DMS153 (cell line): ENCODE data around the gene C1orf226.
"Not testable (repeated sequence)": the region's sequence is repeated elsewhere in the genome, so short reads cannot be mapped to it uniquely, and the experiment has no call there.

Source experiments
- DNase-seq: peaks from one replicate; lab custom pipeline; 2025; lab: John Stamatoyannopoulos, UW

Gene C1orf226

DNA sequence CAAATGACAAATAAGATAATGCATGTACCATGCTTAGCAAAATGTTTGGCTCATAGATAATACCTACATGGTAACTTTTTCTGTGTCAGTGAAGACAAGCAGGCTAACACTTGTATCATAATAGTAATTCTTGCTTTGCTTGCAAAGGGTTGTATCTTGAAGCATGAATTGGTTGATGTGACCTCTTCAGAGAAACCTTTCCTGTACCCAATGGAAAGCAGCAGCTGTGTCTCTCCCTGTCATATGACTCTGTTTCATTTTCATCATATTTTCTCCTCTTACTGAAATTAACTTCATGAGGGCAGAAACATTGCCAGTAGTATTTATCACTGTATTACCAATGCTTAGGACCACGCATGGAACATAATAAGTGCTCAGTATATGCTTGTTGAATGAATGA, 26.0 kb downstream of the C1orf226 start:
- no peak for DNase-seq

DNA sequence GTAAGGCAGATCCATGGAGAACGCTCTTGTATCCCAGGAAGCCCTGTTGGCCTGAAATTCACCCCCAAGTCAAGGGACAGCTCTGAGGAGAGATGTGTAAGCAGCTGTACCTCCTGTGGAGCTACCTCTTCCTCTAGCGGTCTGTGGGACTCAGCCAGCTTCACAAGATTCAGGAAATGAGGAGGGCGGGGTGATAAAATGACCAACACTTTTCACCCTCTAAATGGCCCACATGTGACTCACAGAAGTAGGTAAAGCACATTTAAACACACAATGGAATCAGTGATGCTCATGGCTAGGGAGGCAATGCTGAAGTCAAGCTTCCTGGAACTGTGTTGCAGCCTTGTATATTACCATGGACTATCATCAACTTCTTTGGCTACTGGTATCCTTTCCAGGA, 30.5 kb downstream of the C1orf226 start, which contains the start of gene SH2D1B:
Gene SH2D1B (minus strand): TSS at position 135 of the 400 bp plus-strand sequence. CDS start 120 bp downstream, at position 15.
- DNase-seq, result no peak

DNA sequence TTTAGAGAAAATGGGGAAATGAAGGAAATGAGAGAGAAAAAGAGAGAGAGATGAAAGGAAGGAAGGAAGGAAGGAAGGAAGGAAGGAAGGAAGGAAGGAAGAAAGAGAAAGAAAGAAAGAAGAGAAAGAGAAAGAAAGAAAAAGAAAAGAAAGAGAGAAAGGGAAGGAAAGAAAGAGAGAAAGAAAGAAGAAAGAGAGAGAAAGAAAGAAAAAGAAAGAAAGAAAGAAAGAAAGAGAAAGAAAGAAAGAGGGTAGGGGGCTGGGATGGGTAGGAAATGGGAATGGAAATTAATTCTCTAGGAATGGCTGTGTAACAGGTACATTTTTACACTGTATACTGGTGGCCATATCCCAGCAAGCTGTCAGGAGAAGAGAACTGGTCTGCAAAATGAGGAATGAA, 34.7 kb downstream of the C1orf226 start:
- no peak for DNase-seq

DNA sequence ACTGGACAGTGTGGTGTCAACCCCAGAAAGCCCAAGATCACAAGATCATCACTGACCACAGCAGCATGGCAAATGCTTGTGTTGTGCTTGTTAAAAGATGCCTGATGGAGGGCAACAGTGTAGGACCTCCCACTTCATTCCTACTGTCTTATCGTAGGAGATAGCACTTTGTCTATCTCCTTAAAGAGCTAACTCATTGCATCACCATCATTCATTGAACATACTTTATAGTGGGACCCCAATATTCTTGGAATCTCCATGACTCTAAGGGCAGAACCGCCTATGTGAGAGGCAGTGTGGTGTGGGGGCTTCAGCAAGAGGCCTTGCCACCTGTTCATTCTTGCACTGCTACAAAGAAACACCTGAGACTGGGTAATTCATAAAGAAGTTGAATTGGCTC, 35.4 kb downstream of the C1orf226 start:
- no peak for DNase-seq

DNA sequence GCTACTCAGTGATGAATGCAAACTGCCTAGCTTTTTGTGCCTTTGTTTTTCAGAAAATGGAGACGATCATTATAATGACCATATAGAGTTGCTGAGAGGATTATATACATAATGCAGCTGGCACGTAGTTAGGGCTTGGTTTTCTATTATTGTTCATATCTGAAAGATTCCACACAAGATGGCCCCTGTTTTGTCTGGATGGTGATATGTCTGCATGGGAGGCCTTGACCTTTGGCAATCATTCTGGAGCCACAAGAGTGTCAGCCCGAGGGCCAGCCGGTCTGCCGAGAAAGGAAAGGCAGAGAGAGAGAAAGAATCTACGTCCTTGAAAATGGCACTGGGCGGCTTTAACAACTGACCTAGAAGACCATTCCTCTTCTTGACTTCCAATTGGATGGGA, 36.1 kb downstream of the C1orf226 start:
- DNase-seq, result no peak

DNA sequence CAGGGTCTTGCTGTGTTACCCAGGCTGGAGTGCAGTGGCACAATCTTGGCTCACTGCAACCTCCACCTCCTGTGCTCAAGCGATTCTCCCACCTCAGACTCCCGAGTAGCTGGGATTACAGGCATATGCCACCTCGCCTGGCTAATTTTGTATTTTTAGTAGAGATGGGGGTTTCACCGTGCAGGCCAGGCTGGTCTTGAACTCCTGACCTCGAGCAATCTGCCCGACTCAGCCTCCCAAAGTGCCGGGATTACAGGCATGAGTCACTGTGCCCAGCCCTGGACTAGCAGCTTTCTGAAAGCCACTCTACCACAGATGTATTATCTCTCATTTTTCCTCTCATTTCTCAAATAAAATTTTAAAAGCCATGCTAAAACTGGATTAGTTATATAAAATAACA, 37.1 kb downstream of the C1orf226 start:
- not testable (repeated sequence) for DNase-seq

DNA sequence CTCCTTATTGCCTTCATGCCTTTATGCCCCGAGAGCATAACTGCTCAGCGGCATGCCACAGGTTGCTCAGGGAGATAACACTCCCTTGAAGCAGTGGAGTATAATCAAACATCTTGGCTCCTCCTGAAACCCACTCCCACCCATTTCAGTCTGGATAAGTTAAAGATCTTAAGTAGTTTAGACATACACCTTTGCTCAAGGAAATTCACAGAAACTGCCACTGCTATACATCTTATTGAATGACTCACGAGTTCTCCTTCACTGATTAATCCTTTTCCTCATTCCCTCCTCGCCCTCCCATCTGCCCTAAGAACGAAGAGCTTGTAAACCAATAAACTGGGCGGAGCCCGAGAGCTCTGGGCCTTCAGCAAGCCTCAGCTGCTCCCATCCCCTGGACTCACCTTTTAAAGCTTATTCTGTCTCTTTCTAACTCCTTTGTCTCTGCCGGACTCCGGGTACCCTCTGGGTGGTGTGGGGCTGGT, 38.0 kb downstream of the C1orf226 start:
- DNase-seq, result not testable (repeated sequence)

DNA sequence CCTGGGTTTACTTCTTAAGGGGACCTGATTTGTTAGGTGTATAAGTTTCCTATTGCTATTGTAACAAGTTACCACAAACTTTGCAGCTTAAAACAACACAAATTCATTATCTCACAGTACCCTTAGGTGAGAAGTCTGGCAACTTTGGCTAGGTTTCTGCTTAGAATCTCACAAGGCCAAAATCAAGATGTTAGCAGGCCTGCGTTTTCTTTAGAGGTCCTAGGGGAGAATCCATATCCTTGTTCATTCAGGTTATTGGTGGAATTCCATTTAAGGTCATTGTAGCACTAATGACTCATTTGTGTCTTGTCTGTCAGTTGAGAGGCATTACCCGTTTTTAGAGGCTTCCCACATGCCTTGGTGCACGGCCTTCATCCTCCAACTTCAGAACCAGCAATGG, 38.6 kb downstream of the C1orf226 start:
- no peak for DNase-seq

DNA sequence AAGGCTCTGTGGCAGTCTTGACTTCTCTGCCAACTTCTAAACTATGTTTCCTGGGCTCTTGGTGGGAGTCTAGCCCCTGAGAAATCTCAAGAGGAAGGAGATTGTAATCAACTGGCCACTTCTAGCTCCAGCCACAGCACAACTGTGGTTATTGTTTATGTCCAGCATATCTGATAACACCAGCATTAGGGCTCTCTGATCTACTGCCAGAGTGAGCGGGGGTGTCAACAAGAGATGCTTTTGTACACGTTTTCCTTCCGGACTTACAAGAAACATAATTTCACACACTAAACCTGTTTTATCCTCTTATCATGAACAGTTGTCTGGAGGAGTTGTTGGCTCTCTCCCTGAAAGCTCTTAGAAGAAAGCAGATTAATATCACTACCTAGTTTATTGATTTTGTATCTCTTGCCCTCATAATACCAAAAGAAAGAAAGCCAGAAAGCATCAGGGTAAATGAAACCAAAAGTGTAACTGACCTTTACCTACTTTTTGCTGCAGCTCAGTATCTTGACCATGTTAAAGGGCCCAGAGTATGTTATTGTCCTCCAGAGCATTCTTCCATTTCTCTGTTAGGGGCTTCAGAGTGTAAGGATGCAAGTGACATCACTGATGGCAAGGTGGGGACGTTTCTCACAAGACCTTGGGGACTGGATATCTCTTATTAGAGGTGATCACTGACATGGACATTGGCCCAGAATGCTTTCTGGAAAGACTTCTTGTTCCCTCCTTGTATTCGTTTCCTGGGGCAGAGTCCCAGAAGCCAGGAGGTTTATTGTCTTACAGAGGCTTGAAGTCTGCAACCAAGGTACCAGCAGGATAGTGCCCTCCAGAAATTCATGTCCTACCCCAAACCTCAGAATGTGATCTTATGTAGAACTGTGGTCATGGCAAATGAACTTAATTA, 40.0 kb downstream of the C1orf226 start:
- no peak for DNase-seq

DNA sequence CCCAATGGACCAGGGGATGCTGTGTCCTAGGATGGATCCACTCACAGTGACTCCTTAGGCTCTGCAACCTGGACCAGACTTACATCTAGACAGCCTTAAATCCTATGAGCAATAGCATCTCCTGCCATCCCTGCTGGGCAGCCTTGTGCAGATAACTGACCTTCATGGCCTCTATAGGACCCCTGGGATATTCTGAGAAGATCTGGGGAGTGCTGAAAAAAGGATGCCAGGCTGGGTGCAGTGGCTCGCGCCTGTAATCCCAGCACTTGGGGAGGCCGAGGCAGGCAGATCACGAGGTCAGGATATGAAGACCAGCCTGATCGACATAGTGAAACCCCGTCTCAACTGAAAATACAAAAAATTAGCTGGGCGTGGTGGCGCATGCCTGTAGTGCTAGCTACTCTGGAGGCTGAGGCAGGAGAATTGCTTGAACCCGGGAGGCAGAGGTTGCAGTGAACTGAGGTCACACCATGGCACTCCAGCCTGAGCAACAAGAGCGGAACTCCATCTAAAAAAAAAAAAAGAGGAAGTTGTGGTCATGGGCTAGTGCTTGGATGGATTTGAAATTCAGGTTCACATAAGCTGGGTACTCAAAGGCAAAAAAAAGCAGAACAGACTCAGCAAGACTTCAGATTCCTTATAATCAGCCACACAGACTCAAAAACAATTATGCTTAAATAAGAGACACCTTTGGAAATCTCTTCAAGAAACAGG, 41.3 kb downstream of the C1orf226 start:
- no peak for DNase-seq

DNA sequence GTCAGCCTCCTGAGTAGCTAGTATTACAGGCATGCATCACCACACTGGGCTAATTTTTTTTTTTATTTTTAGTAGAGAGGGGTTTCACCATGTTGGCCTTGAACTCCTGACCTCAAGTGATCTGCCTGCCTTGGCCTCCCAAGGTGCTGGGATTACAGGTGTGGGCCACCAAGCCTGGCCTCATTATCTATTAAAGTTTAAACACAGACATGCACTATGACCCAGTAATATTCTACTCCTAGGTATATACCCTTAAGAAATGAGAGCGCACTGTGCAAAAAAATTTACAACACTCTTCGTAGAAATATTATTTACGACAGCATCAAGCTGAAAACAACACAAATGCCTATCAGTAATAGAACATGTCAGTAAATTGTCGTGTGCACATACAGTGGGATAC, 49.1 kb downstream of the C1orf226 start:
- no peak for DNase-seq

DNA sequence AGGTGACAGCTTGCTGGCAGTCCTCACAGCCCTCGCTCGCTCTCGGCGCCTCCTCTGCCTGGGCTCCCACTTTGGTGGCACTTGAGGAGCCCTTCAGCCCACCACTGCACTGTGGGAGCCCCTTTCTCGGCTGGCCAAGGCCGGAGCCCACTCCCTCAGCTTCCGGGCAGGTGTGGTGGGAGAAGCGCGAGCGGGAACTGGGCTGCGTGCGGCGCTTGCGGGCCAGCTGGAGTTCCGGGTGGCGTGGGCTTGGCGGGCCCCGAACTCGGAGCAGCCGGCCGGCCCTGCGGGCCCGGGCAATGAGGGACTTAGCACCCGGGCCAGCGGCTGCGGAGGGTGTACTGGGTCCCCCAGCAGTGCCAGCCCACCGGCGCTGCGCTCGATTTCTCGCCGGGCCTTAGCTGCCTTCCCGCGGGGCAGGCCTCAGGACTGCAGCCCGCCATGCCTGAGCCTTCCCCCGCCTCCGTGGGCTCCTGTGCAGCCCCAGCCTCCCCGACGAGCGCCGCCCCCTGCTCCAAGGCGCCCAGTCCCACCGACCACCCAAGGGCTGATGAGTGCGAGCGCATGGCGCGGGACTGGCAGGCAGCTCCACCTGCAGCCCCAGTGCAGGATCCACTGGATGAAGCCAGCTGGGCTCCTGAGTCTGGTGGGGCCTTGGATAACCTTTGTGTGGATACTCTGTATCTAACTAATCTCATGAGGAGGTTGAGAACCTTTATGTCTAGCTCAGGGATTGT, 51.6 kb downstream of the C1orf226 start:
- DNase-seq, result not testable (repeated sequence)
